Measurements from ENCODE around the gene TARS1. TPM values are rescaled to one million over a fixed set of nuclear protein-coding genes. Genes with fewer than 3 reads are reported as not detected.

Gene TARS1
- total RNA-seq, 6 experiments from 2014 or later, result 163 to 199 (median 179) TPM

- H3K27me3 Mint-ChIP-seq (ENCODE audit: insufficient read depth), result no peaks in the 10 kb centered on the region; the same call in 1 of the 2 replicates
- H3K9me3 Mint-ChIP-seq, result peaks cover 3% of the 10 kb centered on the region; the same call in 1 of the 2 replicates
- DNase-seq, result no peak
- H3K36me3 Mint-ChIP-seq (ENCODE audit: low read depth), result no peaks in the 10 kb centered on the region; the same call in 1 of the 2 replicates
- no peak overlapping the region; the same call in 1 of the 2 replicates for H3K27ac Mint-ChIP-seq
- H3K4me1 Mint-ChIP-seq (ENCODE audit: low read depth), result peaks cover 35% of the 10 kb centered on the region
- H3K4me3 Mint-ChIP-seq, result no peak overlapping the region
- TF ChIP-seq CTCF (IDR thresholded peaks at IDR 0.05), result no peak
Observed at GRCh38 chr5:33408816-33409215, 31.9 kb upstream of the TARS1 start.

- H3K4me1 Mint-ChIP-seq (ENCODE audit: low read depth), result peaks cover 35% of the 10 kb centered on the region
- H3K27me3 Mint-ChIP-seq (ENCODE audit: insufficient read depth), result no peaks in the 10 kb centered on the region; the same call in 1 of the 2 replicates
- H3K9me3 Mint-ChIP-seq, result peaks cover 3% of the 10 kb centered on the region; the same call in 1 of the 2 replicates
- H3K27ac Mint-ChIP-seq, result no peak overlapping the region
- TF ChIP-seq CTCF (IDR thresholded peaks at IDR 0.05), result no peak
- no peak overlapping the region for H3K4me3 Mint-ChIP-seq
- H3K36me3 Mint-ChIP-seq (ENCODE audit: low read depth), result no peaks in the 10 kb centered on the region; the same call in 1 of the 2 replicates
- peak; percentile 46 for DNase-seq
Observed at GRCh38 chr5:33409435-33410170, 31.2 kb upstream of the TARS1 start.

- H3K27me3 Mint-ChIP-seq (ENCODE audit: insufficient read depth), result no peaks in the 10 kb centered on the region; the same call in 1 of the 2 replicates
- H3K4me1 Mint-ChIP-seq (ENCODE audit: low read depth), result peaks cover 35% of the 10 kb centered on the region
- no peak overlapping the region for H3K27ac Mint-ChIP-seq
- H3K9me3 Mint-ChIP-seq, result no peaks in the 10 kb centered on the region
- TF ChIP-seq CTCF (IDR thresholded peaks at IDR 0.05), result no peak
- DNase-seq, result no peak
- no peak overlapping the region for H3K4me3 Mint-ChIP-seq
- H3K36me3 Mint-ChIP-seq (ENCODE audit: low read depth), result no peaks in the 10 kb centered on the region
Observed at GRCh38 chr5:33410221-33410620, 30.5 kb upstream of the TARS1 start.

GRCh38 chr5:33411498-33411897 lies 29.3 kb upstream of the TARS1 start:
- Mint-ChIP-seq H3K4me1 (ENCODE audit: low read depth) (peaks cover 35% of the 10 kb centered on the region), H3K36me3 (ENCODE audit: low read depth) (no peaks in the 10 kb centered on the region), H3K27me3 (ENCODE audit: insufficient read depth) (no peaks in the 10 kb centered on the region), H3K9me3 (no peaks in the 10 kb centered on the region), H3K4me3 (no peak overlapping the region), H3K27ac (no peak overlapping the region)
- no peak for TF ChIP-seq CTCF (IDR thresholded peaks at IDR 0.05)
- no peak for DNase-seq

GRCh38 chr5:33415811-33416354 lies 24.9 kb upstream of the TARS1 start:
- H3K4me3 Mint-ChIP-seq, result no peak overlapping the region
- no peak for DNase-seq
- no peaks in the 10 kb centered on the region for H3K9me3 Mint-ChIP-seq
- no peak overlapping the region for H3K27ac Mint-ChIP-seq
- H3K27me3 Mint-ChIP-seq (ENCODE audit: insufficient read depth), result no peaks in the 10 kb centered on the region
- H3K36me3 Mint-ChIP-seq (ENCODE audit: low read depth), result no peaks in the 10 kb centered on the region; the same call in 1 of the 2 replicates
- no peak for TF ChIP-seq CTCF (IDR thresholded peaks at IDR 0.05)
- H3K4me1 Mint-ChIP-seq (ENCODE audit: low read depth), result peaks cover 48% of the 10 kb centered on the region

Measured in HFFc6 (cell line).